HepG2 (cell line): ENCODE results near the gene OSBPL10. TPM values are rescaled to one million over a fixed set of nuclear protein-coding genes. Genes with fewer than 3 reads are reported as not detected.

Source experiments
- BCL6 ChIP-seq: IDR thresholded peaks from 2 replicates; pipeline ENCODE4 v1.6.1; 2016; ENCODE audit warnings: missing genetic modification reagents, missing compliant biosample characterization
- CBX1 ChIP-seq: IDR thresholded peaks from one replicate; pipeline ENCODE4 v1.6.1; 2016; ENCODE audit warnings: antibody characterized with exemption, low read depth
- CHD4 ChIP-seq: fragments of 200-600 bp; sonication (generic); IDR thresholded peaks from 2 replicates; pipeline ENCODE4 v1.7.0; 2017; ENCODE audit warnings: mild to moderate bottlenecking, low read length, borderline replicate concordance
- DMTF1 ChIP-seq: sonication (generic); formaldehyde crosslinking; IDR thresholded peaks from 2 replicates; pipeline ENCODE4 v1.4.0; 2020; ENCODE audit warnings: mild to moderate bottlenecking, missing genetic modification reagents
- FOXO1 ChIP-seq: sonication (generic); formaldehyde crosslinking; IDR thresholded peaks from 2 replicates; pipeline ENCODE4 v1.4.0; 2020; ENCODE audit warnings: missing genetic modification reagents
- MLLT10 ChIP-seq: sonication (generic); formaldehyde crosslinking; IDR thresholded peaks from 2 replicates; pipeline ENCODE4 v1.4.0; 2020; ENCODE audit warnings: missing genetic modification reagents
- NR2F1 ChIP-seq, 2 experiments: fragments of 450-650 bp in 1 of 2; formaldehyde crosslinking in 1 of 2; IDR thresholded peaks; 2 replicates each; pipeline versions ENCODE4 v1.5.0 to v1.6.1; 2016 to 2020; ENCODE audit warnings: mild to moderate bottlenecking in 1 of 2, missing compliant biosample characterization in 1 of 2, missing genetic modification reagents in 1 of 2, moderate library complexity in 1 of 2
- PHF21A ChIP-seq: sonication (generic); formaldehyde crosslinking; IDR thresholded peaks from 2 replicates; pipeline ENCODE4 v1.5.0; 2020; ENCODE audit warnings: mild to moderate bottlenecking, missing genetic modification reagents
- PRDM4 ChIP-seq: sonication (generic); formaldehyde crosslinking; IDR thresholded peaks from 2 replicates; pipeline ENCODE4 v1.9.0; 2021; ENCODE audit warnings: missing genetic modification reagents, borderline replicate concordance
- SIX1 ChIP-seq: sonication (generic); formaldehyde crosslinking; IDR thresholded peaks from 2 replicates; pipeline ENCODE4 v1.4.0; 2020; ENCODE audit warnings: missing genetic modification reagents, borderline replicate concordance
- SRSF4 ChIP-seq: fragments of 200-400 bp; formaldehyde crosslinking; IDR thresholded peaks from one replicate; pipeline ENCODE4 v1.6.1; 2018; ENCODE audit warnings: mild to moderate bottlenecking, low read depth, low read length, moderate library complexity; ENCODE audit not compliant: poor library complexity, severe bottlenecking
- TEAD3 ChIP-seq: optimal IDR thresholded peaks from 2 replicates; pipeline ENCODE3; 2016; ENCODE audit warnings: borderline replicate concordance
- ZBTB39 ChIP-seq: sonication (generic); formaldehyde crosslinking; IDR thresholded peaks from 2 replicates; pipeline ENCODE4 v1.5.0; 2020; ENCODE audit warnings: missing genetic modification reagents
- ZFP91 ChIP-seq: sonication (generic); formaldehyde crosslinking; IDR thresholded peaks from 2 replicates; pipeline ENCODE4 v1.9.0; 2022; ENCODE audit warnings: missing genetic modification reagents, mild to moderate bottlenecking, borderline replicate concordance
- ZNF136 ChIP-seq: sonication (generic); formaldehyde crosslinking; IDR thresholded peaks from 2 replicates; pipeline ENCODE4 v1.8.1; 2022; ENCODE audit warnings: low read depth, mild to moderate bottlenecking, moderate library complexity, missing genetic modification reagents
- ZNF160 ChIP-seq: sonication (generic); formaldehyde crosslinking; IDR thresholded peaks from 2 replicates; pipeline ENCODE4 v1.8.0; 2022; ENCODE audit warnings: mild to moderate bottlenecking, inconsistent platforms, missing genetic modification reagents
- ZNF225 ChIP-seq: sonication (generic); formaldehyde crosslinking; IDR thresholded peaks from 2 replicates; pipeline ENCODE4 v1.4.0; 2020; ENCODE audit warnings: mild to moderate bottlenecking, missing genetic modification reagents
- ZNF24 ChIP-seq: fragments of 450-650 bp; IDR thresholded peaks from 2 replicates; pipeline ENCODE4 v1.6.1; 2017; ENCODE audit warnings: antibody characterized with exemption, mild to moderate bottlenecking
- ZNF549 ChIP-seq: sonication (generic); formaldehyde crosslinking; IDR thresholded peaks from 2 replicates; pipeline ENCODE4 v1.5.0; 2020; ENCODE audit warnings: missing genetic modification reagents
- ZNF674 ChIP-seq: sonication (generic); formaldehyde crosslinking; IDR thresholded peaks from 2 replicates; pipeline ENCODE4 v1.5.0; 2020; ENCODE audit warnings: low read depth, mild to moderate bottlenecking, missing genetic modification reagents
- ZNF749 ChIP-seq: sonication (generic); formaldehyde crosslinking; IDR thresholded peaks from 2 replicates; pipeline ENCODE4 v1.8.0; 2022; ENCODE audit warnings: mild to moderate bottlenecking, missing genetic modification reagents, moderate library complexity, borderline replicate concordance
- polyA plus RNA-seq, 8 experiments: library from polyadenylated mRNA; depleted of rRNA in 3 of 8; stranded (reverse) in 7 of 8; unstranded in 1 of 8; fragments of >200 nt; fragmentation: Illumina TruSeq in 4 of 8; extraction: Trizol in 4 of 8; gene quantifications; 2 replicates each; pipeline versions ENCODE4 v1.2.1 to v1.2.3, GENCODE V29; 2011 to 2016; ENCODE audit warnings: low read depth in 4 of 8, missing spikeins in 1 of 8, mixed read lengths in 1 of 8; ENCODE audit not compliant: insufficient read depth in 1 of 8
- total RNA-seq, 5 experiments: library from RNA; depleted of rRNA; stranded (reverse); fragments of >200 nt; fragmentation: Illumina TruSeq; extraction: Trizol; gene quantifications; 2 replicates each; pipeline ENCODE4 v1.2.3, GENCODE V29; 2016; ENCODE audit warnings: low read depth in 1 of 5

Gene OSBPL10
- total and polyA plus RNA-seq, 2 of the 13 experiments (the other 11 are each of a cell fraction or from before 2014, with no cell fraction given): 10.3 to 28.6 TPM

- TF ChIP-seq PRDM4 (CRISPR knock-in tag) (no peak), BCL6 (CRISPR knock-in tag) (0 out of 2 replicates have a peak, but pooled peaks have one; percentile 22), CBX1 (no peak), CHD4 (no peak), TEAD3 (CRISPR knock-in tag) (peak; percentile 37), ZNF136 (no peak), MLLT10 (CRISPR knock-in tag) (no peak), ZFP91 (CRISPR knock-in tag) (no peak), PHF21A (no peak), ZNF225 (no peak), FOXO1 (no peak), ZNF674 (no peak), ZNF160 (no peak), SRSF4 (no peak), ZNF549 (CRISPR knock-in tag) (no peak), SIX1 (CRISPR knock-in tag) (no peak), DMTF1 (CRISPR knock-in tag) (no peak), NR2F1 (CRISPR knock-in tag; IDR thresholded peaks at IDR 0.05) (peak in 1 of 2 experiments; percentile 64; a peak in 2 of 4 replicates), ZBTB39 (CRISPR knock-in tag) (no peak), ZNF24 (no peak), ZNF749 (CRISPR knock-in tag) (no peak)
Observed at GRCh38 chr3:31680072-31680870, 300.8 kb downstream of the OSBPL10 start (continued).
